Mesenchymal stem cell (in vitro differentiated cells and primary cell): ENCODE measurements around the gene CCL27.

Experiments used
- DNase-seq: peaks from one replicate; pipeline ENCODE4 v3.0.0-alpha.2; 2013
- H2AFZ ChIP-seq: one replicate; pipeline ENCODE4 v1.6.1; 2013; ENCODE audit warnings: low read depth, mild to moderate bottlenecking, control low read depth, inconsistent platforms, low read length, moderate library complexity
- H2AK5ac ChIP-seq: 2 replicates; pipeline ENCODE4 v1.6.1; 2013; ENCODE audit warnings: low read length, moderate library complexity, mild to moderate bottlenecking, inconsistent platforms; ENCODE audit not compliant: severe bottlenecking
- H2BK120ac ChIP-seq: one replicate; pipeline ENCODE4 v1.6.1; 2013; ENCODE audit warnings: low read depth, mild to moderate bottlenecking, inconsistent platforms, low read length, moderate library complexity
- H2BK12ac ChIP-seq, 2 experiments: one replicate each; pipeline ENCODE4 v1.6.1; 2013; ENCODE audit warnings: inconsistent platforms in 2 of 2, low read length in 2 of 2, mild to moderate bottlenecking in 2 of 2, moderate library complexity in 2 of 2, control low read depth in 1 of 2
- H2BK15ac ChIP-seq: one replicate; pipeline ENCODE4 v1.6.1; 2013; ENCODE audit warnings: mild to moderate bottlenecking, low read depth, inconsistent platforms; ENCODE audit not compliant: poor library complexity, severe bottlenecking
- H2BK5ac ChIP-seq: 2 replicates; pipeline ENCODE4 v1.6.1; 2013; ENCODE audit warnings: low read depth, mild to moderate bottlenecking, low read length, control low read depth, inconsistent platforms; ENCODE audit not compliant: poor library complexity, severe bottlenecking
- H3K14ac ChIP-seq, 2 experiments: one replicate each; pipeline ENCODE4 v1.6.1; 2013; ENCODE audit warnings: inconsistent platforms in 2 of 2, low read length in 2 of 2, control low read depth in 1 of 2, mild to moderate bottlenecking in 1 of 2, moderate library complexity in 1 of 2
- H3K18ac ChIP-seq, 2 experiments: one replicate each; pipeline ENCODE4 v1.6.1; 2013; ENCODE audit warnings: inconsistent platforms in 2 of 2, low read length in 2 of 2, control low read depth in 1 of 2, low read depth in 1 of 2, mild to moderate bottlenecking in 1 of 2
- H3K23ac ChIP-seq, 2 experiments: one replicate each; pipeline ENCODE4 v1.6.1; 2013; ENCODE audit warnings: inconsistent platforms in 2 of 2, low read length in 2 of 2, mild to moderate bottlenecking in 2 of 2, moderate library complexity in 2 of 2, control low read depth in 1 of 2
- H3K27ac ChIP-seq: 2 replicates; pipeline ENCODE4 v1.5.1; 2013; ENCODE audit warnings: mild to moderate bottlenecking, moderate library complexity, low read length, control low read depth, inconsistent platforms; ENCODE audit not compliant: poor library complexity, severe bottlenecking
- H3K27me3 ChIP-seq, 2 experiments: 2 replicates each; pipeline versions ENCODE4 v1.6.1 to v1.7.0; 2013; ENCODE audit warnings: low read length in 2 of 2, mild to moderate bottlenecking in 2 of 2, moderate library complexity in 2 of 2, control low read depth in 1 of 2, inconsistent platforms in 1 of 2; ENCODE audit not compliant: control insufficient read depth in 1 of 2, insufficient read depth in 1 of 2
- H3K36me3 ChIP-seq, 2 experiments: 2 replicates each; pipeline versions ENCODE4 v1.6.1 to v1.7.0; 2013; ENCODE audit warnings: low read length in 2 of 2, control low read depth in 1 of 2, inconsistent platforms in 1 of 2, low read depth in 1 of 2, mild to moderate bottlenecking in 1 of 2; ENCODE audit not compliant: insufficient read depth in 2 of 2, control insufficient read depth in 1 of 2
- H3K4ac ChIP-seq, 2 experiments: one replicate each; pipeline ENCODE4 v1.6.1; 2013; ENCODE audit warnings: inconsistent platforms in 2 of 2, low read length in 2 of 2, mild to moderate bottlenecking in 2 of 2, moderate library complexity in 2 of 2, control low read depth in 1 of 2, low read depth in 1 of 2
- H3K4me1 ChIP-seq: 2 replicates; pipeline ENCODE4 v1.6.1; 2013; ENCODE audit warnings: low read depth, low read length, control low read depth; ENCODE audit not compliant: control insufficient read depth, insufficient read depth
- H3K4me2 ChIP-seq: 2 replicates; pipeline ENCODE4 v1.6.1; 2013; ENCODE audit warnings: low read length, mild to moderate bottlenecking, inconsistent platforms; ENCODE audit not compliant: poor library complexity, severe bottlenecking
- H3K4me3 ChIP-seq, 2 experiments: 2 replicates each; pipeline versions ENCODE4 v1.5.1 to v1.7.0; 2013; ENCODE audit warnings: low read length in 2 of 2, mild to moderate bottlenecking in 2 of 2, control low read depth in 1 of 2, low read depth in 1 of 2; ENCODE audit not compliant: insufficient read depth in 1 of 2
- H3K79me1 ChIP-seq: replicated peaks from 2 replicates; pipeline ENCODE4 v1.6.1; 2013; ENCODE audit warnings: mild to moderate bottlenecking, control low read depth, low read length, inconsistent platforms; ENCODE audit not compliant: poor library complexity, severe bottlenecking
- H3K9ac ChIP-seq: 2 replicates; pipeline ENCODE4 v1.7.0; 2013; ENCODE audit warnings: mild to moderate bottlenecking, low read length, moderate library complexity
- H3K9me3 ChIP-seq: 2 replicates; pipeline ENCODE4 v1.7.0; 2013; ENCODE audit warnings: mild to moderate bottlenecking, low read length; ENCODE audit not compliant: control insufficient read depth
- H4K8ac ChIP-seq: one replicate; pipeline ENCODE4 v1.6.1; 2013; ENCODE audit warnings: inconsistent platforms, mild to moderate bottlenecking, low read length, moderate library complexity
- H4K91ac ChIP-seq: one replicate; pipeline ENCODE4 v1.6.1; 2013; ENCODE audit warnings: mild to moderate bottlenecking, low read length, inconsistent platforms
- WGBS: methylation state at CpG from one replicate; pipeline ENCODE4 v1.1.7; 2013; ENCODE audit warnings: mixed read lengths; 5-methylcytosine and 5-hydroxymethylcytosine counted together

CCL27 gene

GRCh38 chr9:34664281-34665066 is 2.0 kb upstream of the CCL27 start:
- H2BK120ac ChIP-seq: no peak overlapping the region
- peak overlapping the region; percentile 60 to 85 for H3K4me3 ChIP-seq
- H4K8ac ChIP-seq: peak overlapping the region; percentile 69
- peak overlapping the region; percentile 18 to 50 for H2BK12ac ChIP-seq
- no peak overlapping the region for H2BK15ac ChIP-seq
- H2AFZ ChIP-seq: peak overlapping the region; percentile 46
- no peak overlapping the region for H3K23ac ChIP-seq
- H3K4ac ChIP-seq: peak overlapping the region; percentile 42 to 68
- H3K79me1 ChIP-seq: peaks cover 20% of the 10 kb centered on the region
- H3K27me3 ChIP-seq: no peaks in the 10 kb centered on the region
- no peak overlapping the region for H2AK5ac ChIP-seq
- H4K91ac ChIP-seq: peak overlapping the region; percentile 56
- H3K4me1 ChIP-seq: peaks cover 4% of the 10 kb centered on the region
- WGBS: 8% methylated on average over 17 of the region's 18 CpGs
- peak overlapping the region; percentile 58 to 90 for H3K18ac ChIP-seq
- H3K36me3 ChIP-seq: peaks cover 19 to 43% of the 10 kb centered on the region in 2 experiments
- peak overlapping the region; percentile 89 for H3K9ac ChIP-seq
- no peak overlapping the region for H2BK5ac ChIP-seq
- H3K14ac ChIP-seq: peak overlapping the region in 1 of 2 experiments; percentile 30
- peak overlapping the region; percentile 71 for H3K4me2 ChIP-seq
- peak; percentile 85 for DNase-seq
- H3K9me3 ChIP-seq: no peaks in the 10 kb centered on the region
- H3K27ac ChIP-seq: peak overlapping the region; percentile 49

GRCh38 chr9:34663303-34663605 is 797 bp upstream of the CCL27 start:
- Histone ChIP-seq H2AK5ac (no peak overlapping the region), H3K4me2 (no peak overlapping the region), H3K14ac (no peak overlapping the region), H3K4ac (no peak overlapping the region), H2BK12ac (no peak overlapping the region), H3K4me3 (no peak overlapping the region), H3K79me1 (peaks cover 15% of the 10 kb centered on the region), H2AFZ (no peak overlapping the region), H3K18ac (no peak overlapping the region), H4K91ac (no peak overlapping the region), H3K36me3 (peaks cover 15 to 31% of the 10 kb centered on the region in 2 experiments), H3K9ac (no peak overlapping the region), H3K27ac (no peak overlapping the region), H2BK5ac (no peak overlapping the region), H3K23ac (no peak overlapping the region), H2BK15ac (no peak overlapping the region), H3K9me3 (no peaks in the 10 kb centered on the region), H3K4me1 (peaks cover 6% of the 10 kb centered on the region), H3K27me3 (no peaks in the 10 kb centered on the region), H4K8ac (no peak overlapping the region), H2BK120ac (no peak overlapping the region)
- DNase-seq: no peak

DNA sequence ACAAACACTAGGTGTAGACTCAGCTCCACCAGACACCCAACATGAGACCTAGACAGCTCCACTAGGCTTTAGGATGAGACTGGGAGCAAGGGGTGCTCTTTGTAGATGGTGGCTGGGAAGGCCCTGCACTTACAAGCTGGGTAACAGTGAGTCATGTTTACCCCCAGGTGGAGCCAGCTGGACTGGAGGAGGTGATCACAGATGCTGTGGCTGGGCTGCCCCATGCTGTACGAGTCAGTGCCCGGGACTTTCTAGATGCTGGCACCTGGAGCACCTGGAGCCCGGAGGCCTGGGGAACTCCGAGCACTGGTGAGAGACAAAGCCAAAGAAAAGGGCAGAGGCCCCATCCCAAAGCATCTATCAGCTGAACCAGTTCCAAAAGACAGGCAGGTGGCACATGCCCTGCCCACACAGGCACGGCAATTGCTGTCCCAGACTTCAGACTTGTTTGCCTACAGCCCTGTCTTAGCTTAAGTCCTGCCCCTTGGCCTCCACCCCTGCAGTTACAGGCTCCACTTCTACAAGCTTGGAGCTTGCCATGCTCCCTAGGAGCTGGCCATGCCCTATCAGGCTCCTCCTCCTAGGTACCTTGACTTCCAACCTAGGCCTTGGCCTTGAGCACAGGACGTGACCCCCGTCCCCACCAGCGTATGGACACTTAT is 2.7 kb downstream of the CCL27 start:
- no peak overlapping the region for H3K27ac ChIP-seq
- H2AFZ ChIP-seq: no peak overlapping the region
- no peak overlapping the region for H3K14ac ChIP-seq
- no peak overlapping the region for H2BK15ac ChIP-seq
- H2BK120ac ChIP-seq: no peak overlapping the region
- H3K36me3 ChIP-seq: peaks cover 17 to 29% of the 10 kb centered on the region in 2 experiments
- no peak overlapping the region for H4K8ac ChIP-seq
- H3K23ac ChIP-seq: no peak overlapping the region
- H3K4ac ChIP-seq: no peak overlapping the region
- H3K4me3 ChIP-seq: no peak overlapping the region
- no peak overlapping the region for H2AK5ac ChIP-seq
- H3K79me1 ChIP-seq: peaks cover 2% of the 10 kb centered on the region
- no peak overlapping the region for H3K4me2 ChIP-seq
- H2BK5ac ChIP-seq: no peak overlapping the region
- no peak overlapping the region for H4K91ac ChIP-seq
- H3K18ac ChIP-seq: no peak overlapping the region
- DNase-seq: peak; percentile 51
- H3K9me3 ChIP-seq: no peaks in the 10 kb centered on the region
- H3K27me3 ChIP-seq: no peaks in the 10 kb centered on the region
- WGBS: 92% methylated on average over 8 of the region's 8 CpGs
- no peak overlapping the region for H3K9ac ChIP-seq
- H3K4me1 ChIP-seq: peaks cover 4% of the 10 kb centered on the region
- no peak overlapping the region for H2BK12ac ChIP-seq

GRCh38 chr9:34658461-34658860 is 4.0 kb downstream of the CCL27 start:
- no peak overlapping the region for H2BK15ac ChIP-seq
- WGBS: 91% methylated on average over 14 of the region's 14 CpGs

More at GRCh38 chr9:34658461-34658860, 4.0 kb downstream of the CCL27 start:
- H3K9me3 ChIP-seq: no peaks in the 10 kb centered on the region
- peak overlapping the region in 1 of 2 experiments; percentile 10 for H2BK12ac ChIP-seq
- H3K27ac ChIP-seq: no peak overlapping the region
- no peaks in the 10 kb centered on the region for H3K27me3 ChIP-seq
- H2BK120ac ChIP-seq: no peak overlapping the region
- no peak overlapping the region for H4K8ac ChIP-seq
- H2AK5ac ChIP-seq: no peak overlapping the region
- H3K36me3 ChIP-seq: peaks cover 17 to 24% of the 10 kb centered on the region in 2 experiments
- H4K91ac ChIP-seq: no peak overlapping the region
- H3K4me3 ChIP-seq: no peak overlapping the region
- no peak overlapping the region for H2AFZ ChIP-seq
- H3K23ac ChIP-seq: no peak overlapping the region
- no peak overlapping the region for H3K4ac ChIP-seq
- no peak for DNase-seq
- H3K14ac ChIP-seq: no peak overlapping the region
- no peak overlapping the region for H2BK5ac ChIP-seq
- H3K9ac ChIP-seq: no peak overlapping the region
- peaks cover 8% of the 10 kb centered on the region for H3K4me1 ChIP-seq
- peaks cover under 1% of the 10 kb centered on the region for H3K79me1 ChIP-seq
- no peak overlapping the region for H3K4me2 ChIP-seq
- H3K18ac ChIP-seq: no peak overlapping the region
